ENCODE results near the gene DYNC2H1. TPM values are rescaled to one million over a fixed set of nuclear protein-coding genes. Genes with fewer than 3 reads are reported as not detected.

The DYNC2H1 gene
- total and polyA plus RNA-seq, 7 experiments from 2014 or later, result 0.31 to 4.2 (median 2.3) TPM

GRCh38 chr11:103488579-103488978 is 379.4 kb downstream of the DYNC2H1 start:
- Histone ChIP-seq H3K4me3 (ENCODE audit: low read length) (no peak overlapping the region), H3K9me3 (ENCODE audit: control insufficient read depth in 2 of 3, low read length in 3 of 3) (no peaks in the 10 kb centered on the region), H3K4me1 (ENCODE audit: control insufficient read depth in 2 of 2, insufficient read depth in 2 of 2, low read length in 2 of 2) (no peaks in the 10 kb centered on the region), H3K27ac (ENCODE audit: low read depth, low read length) (no peak overlapping the region), H3K36me3 (ENCODE audit: control insufficient read depth in 2 of 3, insufficient read depth in 3 of 3, low read length in 3 of 3) (no peaks in the 10 kb centered on the region), H3K27me3 (ENCODE audit: control insufficient read depth in 2 of 2, insufficient read depth in 2 of 2, low read length in 2 of 2) (no peaks in the 10 kb centered on the region)
- Mint-ChIP-seq H3K27me3 (no peaks in the 10 kb centered on the region), H3K27ac (no peak overlapping the region), H3K36me3 (no peaks in the 10 kb centered on the region), H3K4me1 (peaks cover 0 to 4% (median 0%) of the 10 kb centered on the region in 7 donors), H3K4me3 (no peak overlapping the region), H3K9me3 (peaks cover 0 to 5% (median 0%) of the 10 kb centered on the region in 11 donors)
- intact Hi-C loops (cut with micrococcal nuclease), result no loop called here
- CTCF ChIA-PET, result no interaction called here
- DNase-seq (no peak), ATAC-seq (no peak)
- POLR2A ChIA-PET, result no interaction called here

GRCh38 chr11:103491777-103492176 is 382.6 kb downstream of the DYNC2H1 start:
- Mint-ChIP-seq H3K4me1 (peaks cover 0 to 4% (median 0%) of the 10 kb centered on the region in 7 donors), H3K36me3 (no peaks in the 10 kb centered on the region), H3K27me3 (peaks cover 0 to 7% (median 0%) of the 10 kb centered on the region in 5 donors), H3K27ac (no peak overlapping the region), H3K4me3 (no peak overlapping the region), H3K9me3 (peaks cover 0 to 5% (median 0%) of the 10 kb centered on the region in 11 donors)
- Histone ChIP-seq H3K27ac (ENCODE audit: low read depth, low read length) (no peak overlapping the region), H3K27me3 (ENCODE audit: control insufficient read depth in 2 of 2, insufficient read depth in 2 of 2, low read length in 2 of 2) (no peaks in the 10 kb centered on the region), H3K36me3 (ENCODE audit: control insufficient read depth in 2 of 3, insufficient read depth in 3 of 3, low read length in 3 of 3) (no peaks in the 10 kb centered on the region), H3K4me1 (ENCODE audit: control insufficient read depth in 2 of 2, insufficient read depth in 2 of 2, low read length in 2 of 2) (no peaks in the 10 kb centered on the region), H3K4me3 (ENCODE audit: low read length) (no peak overlapping the region), H3K9me3 (ENCODE audit: control insufficient read depth in 2 of 3, low read length in 3 of 3) (no peaks in the 10 kb centered on the region)
- POLR2A ChIA-PET, result interaction anchor here (0.6 kb wide), 1 partner anchor 34 kb away, joined by 3 read pairs; no protein-coding TSS in a partner anchor
- CTCF ChIA-PET, result no interaction called here
- ATAC-seq (no peak), DNase-seq (no peak)
- intact Hi-C loops (cut with micrococcal nuclease), result no loop called here

GRCh38 chr11:103494491-103494890 is 385.3 kb downstream of the DYNC2H1 start:
- Histone ChIP-seq H3K27me3 (ENCODE audit: control insufficient read depth in 2 of 2, insufficient read depth in 2 of 2, low read length in 2 of 2) (no peaks in the 10 kb centered on the region), H3K4me1 (ENCODE audit: control insufficient read depth in 2 of 2, insufficient read depth in 2 of 2, low read length in 2 of 2) (no peaks in the 10 kb centered on the region), H3K36me3 (ENCODE audit: control insufficient read depth in 2 of 3, insufficient read depth in 3 of 3, low read length in 3 of 3) (no peaks in the 10 kb centered on the region), H3K4me3 (ENCODE audit: low read length) (no peak overlapping the region), H3K27ac (ENCODE audit: low read depth, low read length) (no peak overlapping the region), H3K9me3 (ENCODE audit: control insufficient read depth in 2 of 3, low read length in 3 of 3) (no peaks in the 10 kb centered on the region)
- intact Hi-C loops (cut with micrococcal nuclease), result no loop called here
- Mint-ChIP-seq H3K27ac (no peak overlapping the region), H3K27me3 (peaks cover 0 to 7% (median 0%) of the 10 kb centered on the region in 5 donors), H3K36me3 (no peaks in the 10 kb centered on the region), H3K9me3 (peaks cover 0 to 5% (median 0%) of the 10 kb centered on the region in 11 donors), H3K4me3 (no peak overlapping the region), H3K4me1 (no peaks in the 10 kb centered on the region)
- CTCF ChIA-PET, result no interaction called here
- DNase-seq (no peak), ATAC-seq (no peak)
- POLR2A ChIA-PET, result no interaction called here

- ATAC-seq, result no peak
- Mint-ChIP-seq H3K4me3 (no peak overlapping the region), H3K9me3 (peaks cover 0 to 6% (median 0%) of the 10 kb centered on the region in 11 donors), H3K27me3 (peaks cover 0 to 12% (median 0%) of the 10 kb centered on the region in 5 donors), H3K4me1 (no peaks in the 10 kb centered on the region), H3K36me3 (no peaks in the 10 kb centered on the region), H3K27ac (no peak overlapping the region)
- H3K4me1 ChIP-seq (ENCODE audit: control insufficient read depth in 2 of 2, insufficient read depth in 2 of 2, low read length in 2 of 2), result no peaks in the 10 kb centered on the region
- no peaks in the 10 kb centered on the region for H3K27me3 ChIP-seq (ENCODE audit: control insufficient read depth in 2 of 2, insufficient read depth in 2 of 2, low read length in 2 of 2)
- no peaks in the 10 kb centered on the region for H3K9me3 ChIP-seq (ENCODE audit: control insufficient read depth in 2 of 3, low read length in 3 of 3)
- no peaks in the 10 kb centered on the region for H3K36me3 ChIP-seq (ENCODE audit: control insufficient read depth in 2 of 3, insufficient read depth in 3 of 3, low read length in 3 of 3)
- POLR2A ChIA-PET, result no interaction called here
- H3K27ac ChIP-seq (ENCODE audit: low read depth, low read length), result no peak overlapping the region
- CTCF ChIA-PET, result no interaction called here
- no peak for DNase-seq
- intact Hi-C loops (cut with micrococcal nuclease), result no loop called here
- H3K4me3 ChIP-seq (ENCODE audit: low read length), result no peak overlapping the region
Measured at GRCh38 chr11:103497268-103497667, 388.0 kb downstream of the DYNC2H1 start.

GRCh38 chr11:103499710-103500340 is 390.6 kb downstream of the DYNC2H1 start:
- no peak overlapping the region for H3K27ac Mint-ChIP-seq
- no peaks in the 10 kb centered on the region for H3K36me3 Mint-ChIP-seq
- CTCF ChIA-PET, result no interaction called here
- no peaks in the 10 kb centered on the region for H3K4me1 Mint-ChIP-seq
- DNase-seq, result no peak
- Histone ChIP-seq H3K36me3 (ENCODE audit: control insufficient read depth in 2 of 3, insufficient read depth in 3 of 3, low read length in 3 of 3) (no peaks in the 10 kb centered on the region), H3K9me3 (ENCODE audit: control insufficient read depth in 2 of 3, low read length in 3 of 3) (no peaks in the 10 kb centered on the region), H3K4me3 (ENCODE audit: low read length) (no peak overlapping the region), H3K27me3 (ENCODE audit: control insufficient read depth in 2 of 2, insufficient read depth in 2 of 2, low read length in 2 of 2) (no peaks in the 10 kb centered on the region), H3K27ac (ENCODE audit: low read depth, low read length) (no peak overlapping the region), H3K4me1 (ENCODE audit: control insufficient read depth in 2 of 2, insufficient read depth in 2 of 2, low read length in 2 of 2) (no peaks in the 10 kb centered on the region)
- peaks cover 0 to 8% (median 3%) of the 10 kb centered on the region in 5 donors for H3K27me3 Mint-ChIP-seq
- peaks cover 0 to 22% (median 6%) of the 10 kb centered on the region in 11 donors for H3K9me3 Mint-ChIP-seq
- H3K4me3 Mint-ChIP-seq, result no peak overlapping the region
- intact Hi-C loops (cut with micrococcal nuclease), result no loop called here
- no peak for ATAC-seq
- POLR2A ChIA-PET, result no interaction called here

GRCh38 chr11:103515283-103515682 is 406.1 kb downstream of the DYNC2H1 start:
- H3K9me3 Mint-ChIP-seq, result peaks cover 0 to 5% (median 0%) of the 10 kb centered on the region in 11 donors
- intact Hi-C loops (cut with micrococcal nuclease), result no loop called here
- ATAC-seq (no peak), DNase-seq (no peak)
- ChIA-PET POLR2A (no interaction called here), CTCF (no interaction called here)
- no peak overlapping the region for H3K27ac Mint-ChIP-seq
- Histone ChIP-seq H3K27me3 (ENCODE audit: control insufficient read depth in 2 of 2, insufficient read depth in 2 of 2, low read length in 2 of 2) (no peaks in the 10 kb centered on the region), H3K36me3 (ENCODE audit: control insufficient read depth in 2 of 3, insufficient read depth in 3 of 3, low read length in 3 of 3) (no peaks in the 10 kb centered on the region), H3K4me1 (ENCODE audit: control insufficient read depth in 2 of 2, insufficient read depth in 2 of 2, low read length in 2 of 2) (no peaks in the 10 kb centered on the region), H3K4me3 (ENCODE audit: low read length) (no peak overlapping the region), H3K27ac (ENCODE audit: low read depth, low read length) (no peak overlapping the region), H3K9me3 (ENCODE audit: control insufficient read depth in 2 of 3, low read length in 3 of 3) (no peaks in the 10 kb centered on the region)
- peaks cover 0 to 6% (median 0%) of the 10 kb centered on the region in 5 donors for H3K27me3 Mint-ChIP-seq
- H3K4me3 Mint-ChIP-seq, result no peak overlapping the region
- H3K4me1 Mint-ChIP-seq, result no peaks in the 10 kb centered on the region
- H3K36me3 Mint-ChIP-seq, result no peaks in the 10 kb centered on the region

- no peak overlapping the region for H3K4me3 Mint-ChIP-seq
- CTCF ChIA-PET, result no interaction called here
Measured at GRCh38 chr11:103520792-103521191, 411.6 kb downstream of the DYNC2H1 start.

More at GRCh38 chr11:103520792-103521191, 411.6 kb downstream of the DYNC2H1 start:
- Histone ChIP-seq H3K4me1 (ENCODE audit: control insufficient read depth in 2 of 2, insufficient read depth in 2 of 2, low read length in 2 of 2) (no peaks in the 10 kb centered on the region), H3K27me3 (ENCODE audit: control insufficient read depth in 2 of 2, insufficient read depth in 2 of 2, low read length in 2 of 2) (no peaks in the 10 kb centered on the region), H3K4me3 (ENCODE audit: low read length) (no peak overlapping the region), H3K27ac (ENCODE audit: low read depth, low read length) (no peak overlapping the region), H3K9me3 (ENCODE audit: control insufficient read depth in 2 of 3, low read length in 3 of 3) (no peaks in the 10 kb centered on the region), H3K36me3 (ENCODE audit: control insufficient read depth in 2 of 3, insufficient read depth in 3 of 3, low read length in 3 of 3) (no peaks in the 10 kb centered on the region)
- ATAC-seq, result no peak
- intact Hi-C loops (cut with micrococcal nuclease), result no loop called here
- Mint-ChIP-seq H3K36me3 (no peaks in the 10 kb centered on the region), H3K27me3 (peaks cover 0 to 4% (median 0%) of the 10 kb centered on the region in 5 donors), H3K27ac (no peak overlapping the region), H3K9me3 (no peaks in the 10 kb centered on the region), H3K4me1 (no peaks in the 10 kb centered on the region)
- no peak for DNase-seq
- POLR2A ChIA-PET, result no interaction called here
